BLaER1 treated with 17β-estradiol and CSF1 and Interleukin-3, amounts not matched to agents 10 nM and 100 nM (cell line): ENCODE measurements around the gene MKI67.

Experiments used
- H3K27ac ChIP-seq, 11 experiments: shearing (Covaris generic); formaldehyde crosslinking; 2 replicates each; pipeline ENCODE4 v1.8.1; 2022
- H3K27me3 ChIP-seq, 11 experiments: shearing (Covaris generic); formaldehyde crosslinking; 2 replicates each; pipeline ENCODE4 v1.8.1; 2022
- H3K36me3 ChIP-seq, 11 experiments: shearing (Covaris generic); formaldehyde crosslinking; 2 replicates each; pipeline ENCODE4 v1.8.1; 2022
- H3K4me1 ChIP-seq, 10 experiments: shearing (Covaris generic); formaldehyde crosslinking; 2 replicates each; pipeline ENCODE4 v1.8.1; 2022
- H3K4me2 ChIP-seq, 11 experiments: shearing (Covaris generic); formaldehyde crosslinking; 2 replicates each; pipeline ENCODE4 v1.8.1; 2022
- H3K4me3 ChIP-seq, 10 experiments: shearing (Covaris generic); formaldehyde crosslinking; 2 replicates each; pipeline ENCODE4 v1.8.1; 2022
- H3K9ac ChIP-seq, 11 experiments: shearing (Covaris generic); formaldehyde crosslinking; 2 replicates each; pipeline ENCODE4 v1.8.1; 2022
- H3K9me3 ChIP-seq, 11 experiments: shearing (Covaris generic); formaldehyde crosslinking; replicated peaks in 1 of 11; 2 replicates each; pipeline ENCODE4 v1.8.1; 2022
- H4K20me1 ChIP-seq, 11 experiments: shearing (Covaris generic); formaldehyde crosslinking; 2 replicates each; pipeline ENCODE4 v1.8.1; 2022
- Cebpa-rat ChIP-seq, 11 experiments: shearing (Covaris generic); IDR thresholded peaks; 2 replicates each; pipeline ENCODE4 v1.8.1; 2022

MKI67 gene

GRCh38 chr10:128069351-128070051 is 56.7 kb downstream of the MKI67 start:
- Histone ChIP-seq H3K36me3 (peaks cover 90 to 97% (median 95%) of the 10 kb centered on the region in 11 experiments), H3K4me2 (peak overlapping the region in 9 of 11 experiments; percentile 6 to 85 (median 43); a peak in 15 of 22 replicates), H3K27me3 (no peaks in the 10 kb centered on the region), H3K9ac (peak overlapping the region; percentile 16 to 59 (median 42); a peak in 15 of 22 replicates), H4K20me1 (peaks cover 3 to 67% (median 49%) of the 10 kb centered on the region in 11 experiments; a peak in 18 of 22 replicates), H3K4me1 (peaks cover 73 to 97% (median 83%) of the 10 kb centered on the region in 10 experiments), H3K27ac (peak overlapping the region; percentile 29 to 68 (median 49); a peak in 19 of 22 replicates), H3K9me3 (no peaks in the 10 kb centered on the region), H3K4me3 (no peak overlapping the region)
- no peak for TF ChIP-seq Cebpa-rat (IDR thresholded peaks at IDR 0.05)

- no peaks in the 10 kb centered on the region for H3K9me3 ChIP-seq
- peaks cover 0 to 58% (median 41%) of the 10 kb centered on the region in 11 experiments; a peak in 17 of 22 replicates for H4K20me1 ChIP-seq
- H3K4me2 ChIP-seq = peak overlapping the region; percentile 44 to 100 (median 87)
- peak overlapping the region; percentile 50 to 86 (median 78) for H3K27ac ChIP-seq
- H3K4me3 ChIP-seq = peak overlapping the region in 4 of 10 experiments; percentile 9 to 51 (median 32); a peak in 5 of 20 replicates
- TF ChIP-seq Cebpa-rat (IDR thresholded peaks at IDR 0.05) = no peak
- H3K27me3 ChIP-seq = no peaks in the 10 kb centered on the region
- H3K9ac ChIP-seq = peak overlapping the region; percentile 59 to 75 (median 67)
- peaks cover 83 to 92% (median 86%) of the 10 kb centered on the region in 11 experiments for H3K36me3 ChIP-seq
- peaks cover 80 to 96% (median 87%) of the 10 kb centered on the region in 10 experiments for H3K4me1 ChIP-seq
Observed at GRCh38 chr10:128068398-128069285, 57.6 kb downstream of the MKI67 start.

DNA sequence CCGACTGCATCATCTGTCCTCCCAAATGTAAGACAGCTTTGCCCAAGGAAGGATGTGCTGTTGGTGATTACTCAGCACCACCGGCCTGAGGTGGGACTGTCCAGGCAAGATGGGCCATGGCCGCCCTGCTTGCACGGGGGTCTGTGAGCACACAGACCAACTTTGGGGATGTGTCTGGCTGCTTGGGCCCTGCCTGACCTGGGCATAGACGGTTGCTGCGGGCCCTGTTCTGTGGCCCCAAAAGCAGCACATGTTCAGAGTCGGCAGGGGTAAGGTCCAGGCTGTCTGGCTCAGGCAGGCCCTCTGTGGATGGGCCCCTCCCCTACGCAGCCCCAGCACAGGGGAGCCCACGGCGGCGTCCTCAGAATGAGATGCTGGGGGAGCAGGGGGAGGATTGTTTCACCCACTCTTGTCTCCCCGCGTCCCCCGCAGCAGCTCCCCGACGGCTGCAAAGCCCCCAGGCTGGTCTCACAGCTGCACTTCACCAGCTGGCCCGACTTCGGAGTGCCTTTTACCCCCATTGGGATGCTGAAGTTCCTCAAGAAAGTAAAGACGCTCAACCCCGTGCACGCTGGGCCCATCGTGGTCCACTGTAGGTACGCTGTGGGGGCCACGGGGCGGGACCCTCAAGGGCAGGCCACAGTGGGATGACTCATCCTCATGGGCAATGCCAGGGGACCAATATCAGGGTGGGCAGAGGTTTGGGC is 58.4 kb downstream of the MKI67 start:
- H3K36me3 ChIP-seq = peaks cover 76 to 87% (median 78%) of the 10 kb centered on the region in 11 experiments
- peak overlapping the region in 7 of 10 experiments; percentile 3 to 51 (median 28); a peak in 11 of 20 replicates for H3K4me3 ChIP-seq
- peak overlapping the region; percentile 44 to 100 (median 87) for H3K4me2 ChIP-seq
- peaks cover 78 to 93% (median 86%) of the 10 kb centered on the region in 10 experiments for H3K4me1 ChIP-seq
- TF ChIP-seq Cebpa-rat (IDR thresholded peaks at IDR 0.05) = no peak
- H3K27ac ChIP-seq = peak overlapping the region; percentile 50 to 86 (median 78)
- H3K27me3 ChIP-seq = no peaks in the 10 kb centered on the region; a peak in 1 of 22 replicates
- peaks cover 0 to 50% (median 33%) of the 10 kb centered on the region in 11 experiments; a peak in 16 of 22 replicates for H4K20me1 ChIP-seq
- H3K9ac ChIP-seq = peak overlapping the region; percentile 59 to 75 (median 67)
- no peaks in the 10 kb centered on the region for H3K9me3 ChIP-seq

GRCh38 chr10:128066870-128067382 is 59.3 kb downstream of the MKI67 start:
- peak overlapping the region in 4 of 10 experiments; percentile 18 to 66 (median 42); a peak in 4 of 20 replicates for H3K4me3 ChIP-seq
- H3K4me2 ChIP-seq = peak overlapping the region; percentile 74 to 100 (median 87); a peak in 21 of 22 replicates
- peaks cover 69 to 83% (median 73%) of the 10 kb centered on the region in 11 experiments for H3K36me3 ChIP-seq
- peaks cover 0 to 41% (median 23%) of the 10 kb centered on the region in 11 experiments; a peak in 14 of 22 replicates for H4K20me1 ChIP-seq
- H3K27me3 ChIP-seq = no peaks in the 10 kb centered on the region; a peak in 1 of 22 replicates
- H3K9me3 ChIP-seq = no peaks in the 10 kb centered on the region
- TF ChIP-seq Cebpa-rat (IDR thresholded peaks at IDR 0.05) = no peak
- peak overlapping the region in 8 of 11 experiments; percentile 98 to 100 (median 100); a peak in 15 of 22 replicates for H3K27ac ChIP-seq
- peak overlapping the region in 6 of 11 experiments; percentile 92 to 98 (median 96); a peak in 8 of 22 replicates for H3K9ac ChIP-seq
- peaks cover 84 to 94% (median 91%) of the 10 kb centered on the region in 10 experiments for H3K4me1 ChIP-seq

GRCh38 chr10:128065881-128066534 is 60.2 kb downstream of the MKI67 start:
- H3K27ac ChIP-seq = peak overlapping the region; percentile 98 to 100 (median 99)
- H3K9me3 ChIP-seq = no peaks in the 10 kb centered on the region
- H4K20me1 ChIP-seq = peaks cover 0 to 32% (median 15%) of the 10 kb centered on the region in 11 experiments; a peak in 12 of 22 replicates
- peaks cover 88 to 94% (median 92%) of the 10 kb centered on the region in 10 experiments for H3K4me1 ChIP-seq
- H3K9ac ChIP-seq = peak overlapping the region; percentile 80 to 98 (median 96)
- peaks cover 69 to 83% (median 73%) of the 10 kb centered on the region in 11 experiments for H3K36me3 ChIP-seq
- TF ChIP-seq Cebpa-rat (IDR thresholded peaks at IDR 0.05) = no peak
- H3K4me3 ChIP-seq = peak overlapping the region in 9 of 10 experiments; percentile 1 to 66 (median 51); a peak in 15 of 20 replicates
- H3K27me3 ChIP-seq = no peaks in the 10 kb centered on the region; a peak in 1 of 22 replicates
- H3K4me2 ChIP-seq = peak overlapping the region; percentile 74 to 100 (median 87)

GRCh38 chr10:128064970-128065580 is 61.1 kb downstream of the MKI67 start:
- Histone ChIP-seq H3K27me3 (no peaks in the 10 kb centered on the region; a peak in 1 of 22 replicates), H3K4me1 (peaks cover 88 to 94% (median 92%) of the 10 kb centered on the region in 10 experiments), H3K27ac (peak overlapping the region; percentile 98 to 100 (median 99)), H4K20me1 (peaks cover 0 to 23% (median 7%) of the 10 kb centered on the region in 11 experiments; a peak in 12 of 22 replicates), H3K4me2 (peak overlapping the region; percentile 74 to 100 (median 87)), H3K9ac (peak overlapping the region; percentile 80 to 98 (median 96)), H3K4me3 (peak overlapping the region; percentile 1 to 66 (median 49); a peak in 17 of 20 replicates), H3K9me3 (no peaks in the 10 kb centered on the region), H3K36me3 (peaks cover 69 to 83% (median 73%) of the 10 kb centered on the region in 11 experiments)
- no peak; a peak in 1 of 22 replicates for TF ChIP-seq Cebpa-rat (IDR thresholded peaks at IDR 0.05)
